Neural cell (in vitro differentiated cells): ENCODE results near the gene SV2C. TPM values are rescaled to one million over a fixed set of nuclear protein-coding genes. Genes with fewer than 3 reads are reported as not detected.
"Not testable (repeated sequence)": the region's sequence is repeated elsewhere in the genome, so short reads cannot be mapped to it uniquely, and the experiment has no call there.

Experiments
- H2AFZ ChIP-seq: fragments of 200-600, 300-800 bp; sonication (generic), shearing (Covaris generic); 2 replicates; pipeline ENCODE4 v1.6.0; 2014; ENCODE audit warnings: low read depth, mild to moderate bottlenecking, antibody characterized with exemption, low read length, moderate library complexity
- H3F3A ChIP-seq: fragments of 200-600 bp; shearing (Covaris generic); 2 replicates; pipeline ENCODE4 v1.6.1; 2016; ENCODE audit warnings: mild to moderate bottlenecking, moderate library complexity, mixed read lengths, antibody characterized with exemption, low read length; ENCODE audit not compliant: insufficient read depth, poor library complexity, severe bottlenecking
- H3K27ac ChIP-seq: fragments of 200-600, 300-800 bp; sonication (generic), shearing (Covaris generic); 2 replicates; pipeline ENCODE4 v1.5.1; 2014; ENCODE audit warnings: mild to moderate bottlenecking, low read length, moderate library complexity
- H3K27me3 ChIP-seq: fragments of 300-800, 200-600 bp; sonication (generic), shearing (Covaris generic); 2 replicates; pipeline ENCODE4 v1.6.0; 2014; ENCODE audit warnings: mild to moderate bottlenecking, low read depth, low read length, moderate library complexity; ENCODE audit not compliant: insufficient read depth
- H3K36me3 ChIP-seq: fragments of 300-800, 200-600 bp; sonication (generic), shearing (Covaris generic); 2 replicates; pipeline ENCODE4 v1.5.1; 2014; ENCODE audit warnings: mild to moderate bottlenecking, antibody characterized with exemption, low read length, moderate library complexity; ENCODE audit not compliant: insufficient read depth
- H3K4me2 ChIP-seq: fragments of 300-800, 200-600 bp; sonication (generic), shearing (Covaris generic); 2 replicates; pipeline ENCODE4 v1.6.0; 2014; ENCODE audit warnings: mild to moderate bottlenecking, low read length
- H3K4me3 ChIP-seq: fragments of 300-800, 200-600 bp; sonication (generic), shearing (Covaris generic); 2 replicates; pipeline ENCODE4 v1.5.1; 2014; ENCODE audit warnings: mild to moderate bottlenecking, low read length, moderate library complexity
- H3K79me2 ChIP-seq: fragments of 200-600 bp; shearing (Covaris generic); replicated peaks from 2 replicates; pipeline ENCODE4 v1.6.0; 2014; ENCODE audit warnings: mild to moderate bottlenecking, low read length, moderate library complexity; ENCODE audit not compliant: insufficient read depth
- H3K9ac ChIP-seq: fragments of 300-800, 200-600 bp; sonication (generic), shearing (Covaris generic); 2 replicates; pipeline ENCODE4 v1.6.1; 2016; ENCODE audit warnings: mild to moderate bottlenecking, low read length, mixed read lengths
- H3K9me2 ChIP-seq: fragments of 200-600 bp; shearing (Covaris generic); 2 replicates; pipeline ENCODE4 v1.6.1; 2016; ENCODE audit warnings: mild to moderate bottlenecking, low read length, mixed read lengths; ENCODE audit not compliant: insufficient read depth
- H3K9me3 ChIP-seq: fragments of 200-600, 300-800 bp; sonication (generic), shearing (Covaris generic); 2 replicates; pipeline ENCODE4 v1.6.1; 2016; ENCODE audit warnings: mild to moderate bottlenecking, mixed run types, low read length, moderate library complexity, mixed read lengths
- H4K20me1 ChIP-seq: fragments of 200-600 bp; shearing (Covaris generic); 2 replicates; pipeline ENCODE4 v1.6.1; 2016; ENCODE audit warnings: mild to moderate bottlenecking, mixed run types; ENCODE audit not compliant: insufficient read depth
- EP300 ChIP-seq: fragments of 450-650 bp; conservative IDR thresholded peaks from 2 replicates; pipeline ENCODE4 v1.6.1; 2014; ENCODE audit warnings: antibody characterized with exemption, mild to moderate bottlenecking, moderate library complexity; ENCODE audit not compliant: poor library complexity, severe bottlenecking
- EZH2 ChIP-seq: fragments of 200-600, 300-800 bp; shearing (Covaris generic), sonication (generic); IDR thresholded peaks from 2 replicates; pipeline ENCODE4 v1.6.1; 2014; ENCODE audit warnings: antibody characterized with exemption, low read length, borderline replicate concordance, mild to moderate bottlenecking; ENCODE audit not compliant: insufficient read depth, poor library complexity, severe bottlenecking
- MXI1 ChIP-seq: fragments of 450-650 bp; conservative IDR thresholded peaks from 2 replicates; pipeline ENCODE4 v1.6.1; 2014; ENCODE audit warnings: antibody characterized with exemption, mild to moderate bottlenecking; ENCODE audit not compliant: poor library complexity, severe bottlenecking
- POLR2AphosphoS5 ChIP-seq: IDR thresholded peaks from 2 replicates; pipeline ENCODE4 v1.6.1; 2012
- RAD21 ChIP-seq: fragments of 450-650 bp; conservative IDR thresholded peaks from 2 replicates; pipeline ENCODE4 v1.6.1; 2014; ENCODE audit warnings: antibody characterized with exemption, mild to moderate bottlenecking, moderate library complexity
- SMC3 ChIP-seq: fragments of 450-650 bp; conservative IDR thresholded peaks from 2 replicates; pipeline ENCODE4 v1.6.1; 2014; ENCODE audit warnings: antibody characterized with exemption, mild to moderate bottlenecking, moderate library complexity; ENCODE audit not compliant: poor library complexity
- TAF1 ChIP-seq: IDR thresholded peaks from 2 replicates; pipeline ENCODE4 v1.6.1; 2012; ENCODE audit warnings: low read depth
- polyA minus RNA-seq: library from RNA; depleted of rRNA, polyadenylated mRNA; stranded (reverse); fragments of >200 nt; gene quantifications from 2 replicates; pipeline ENCODE4 v1.2.3, GENCODE V29; 2014
- polyA plus RNA-seq: library from polyadenylated mRNA; depleted of rRNA; stranded (reverse); fragments of >200 nt; gene quantifications from 2 replicates; pipeline ENCODE4 v1.2.3, GENCODE V29; 2014
- TF ChIP-seq, protein P1 (sequence below): IDR thresholded peaks from 2 replicates; pipeline ENCODE4 v1.6.1; 2012; ENCODE audit warnings: borderline replicate concordance
- TF ChIP-seq, protein P2 (sequence below): fragments of 450-650 bp; IDR thresholded peaks from 2 replicates; pipeline ENCODE4 v1.5.1; 2014; ENCODE audit warnings: antibody characterized with exemption, mild to moderate bottlenecking, moderate library complexity; ENCODE audit not compliant: poor library complexity, severe bottlenecking

The SV2C gene, protein sequence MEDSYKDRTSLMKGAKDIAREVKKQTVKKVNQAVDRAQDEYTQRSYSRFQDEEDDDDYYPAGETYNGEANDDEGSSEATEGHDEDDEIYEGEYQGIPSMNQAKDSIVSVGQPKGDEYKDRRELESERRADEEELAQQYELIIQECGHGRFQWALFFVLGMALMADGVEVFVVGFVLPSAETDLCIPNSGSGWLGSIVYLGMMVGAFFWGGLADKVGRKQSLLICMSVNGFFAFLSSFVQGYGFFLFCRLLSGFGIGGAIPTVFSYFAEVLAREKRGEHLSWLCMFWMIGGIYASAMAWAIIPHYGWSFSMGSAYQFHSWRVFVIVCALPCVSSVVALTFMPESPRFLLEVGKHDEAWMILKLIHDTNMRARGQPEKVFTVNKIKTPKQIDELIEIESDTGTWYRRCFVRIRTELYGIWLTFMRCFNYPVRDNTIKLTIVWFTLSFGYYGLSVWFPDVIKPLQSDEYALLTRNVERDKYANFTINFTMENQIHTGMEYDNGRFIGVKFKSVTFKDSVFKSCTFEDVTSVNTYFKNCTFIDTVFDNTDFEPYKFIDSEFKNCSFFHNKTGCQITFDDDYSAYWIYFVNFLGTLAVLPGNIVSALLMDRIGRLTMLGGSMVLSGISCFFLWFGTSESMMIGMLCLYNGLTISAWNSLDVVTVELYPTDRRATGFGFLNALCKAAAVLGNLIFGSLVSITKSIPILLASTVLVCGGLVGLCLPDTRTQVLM
- polyA plus RNA-seq (0.45 and 0.88 TPM in 2 replicates), polyA minus RNA-seq (2.2 and 2.4 TPM in 2 replicates)

DNA sequence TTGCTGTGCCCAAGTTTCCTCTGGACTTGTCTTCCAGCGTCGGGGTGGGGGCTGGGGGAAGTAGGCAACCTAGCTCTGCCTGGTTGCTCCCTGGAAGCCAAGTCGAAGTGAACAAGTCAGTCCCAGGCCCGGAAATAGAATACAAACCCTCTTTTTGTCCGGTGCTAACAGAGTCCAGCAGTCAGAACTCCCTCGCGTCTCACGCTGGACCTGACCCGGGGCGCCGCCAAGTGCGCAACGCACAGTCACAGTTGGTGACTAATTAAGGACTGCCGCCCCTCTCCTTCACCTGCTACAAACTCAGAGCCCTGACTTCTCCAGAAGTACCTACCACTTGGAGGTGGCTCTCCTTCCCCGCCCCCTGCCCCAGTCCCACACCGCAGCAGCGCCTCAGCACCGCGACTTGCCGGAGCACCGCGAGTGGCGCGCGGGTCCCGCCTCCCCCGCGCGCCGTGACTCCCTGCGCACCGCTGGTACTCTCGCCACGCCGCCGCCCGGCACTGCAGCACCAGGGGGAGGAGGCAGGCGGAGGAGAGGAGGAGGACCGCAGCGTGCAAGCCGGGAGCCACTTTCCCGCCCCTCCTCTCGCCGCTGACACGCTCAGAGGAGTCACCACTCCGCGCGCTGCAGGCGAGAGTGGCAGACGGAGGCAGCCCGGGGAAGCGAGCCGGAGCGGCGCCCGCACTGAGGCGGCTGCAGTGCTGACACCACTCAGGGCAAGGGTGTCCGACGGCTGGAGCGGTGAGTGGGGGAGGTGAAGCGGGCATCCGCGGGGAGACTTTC is at the start of gene SV2C:
Gene SV2C, plus strand, starts transcription at position 612 of the 783 bp plus-strand sequence. CDS start 48,368 bp downstream, outside the sequence.
- Histone ChIP-seq H3K36me3 (no peaks in the 10 kb centered on the region), H4K20me1 (no peaks in the 10 kb centered on the region), H3K79me2 (no peaks in the 10 kb centered on the region), H3K27ac (peak within 1 kb of the TSS; percentile 50), H2AFZ (no peak within 1 kb of the TSS), H3F3A (no peaks in the 10 kb centered on the region), H3K9me3 (no peaks in the 10 kb centered on the region), H3K9ac (peak within 1 kb of the TSS; percentile 71), H3K4me2 (peak within 1 kb of the TSS; percentile 70), H3K4me3 (peak within 1 kb of the TSS; percentile 70), H3K9me2 (no peaks in the 10 kb centered on the region), H3K27me3 (peaks cover 67% of the 10 kb centered on the region)
- TF ChIP-seq MXI1 (peak; percentile 49), TAF1 (no peak), RAD21 (peak; percentile 9), POLR2AphosphoS5 (peak; percentile 69), SMC3 (peak; percentile 26), EP300 (peak; percentile 13)

DNA sequence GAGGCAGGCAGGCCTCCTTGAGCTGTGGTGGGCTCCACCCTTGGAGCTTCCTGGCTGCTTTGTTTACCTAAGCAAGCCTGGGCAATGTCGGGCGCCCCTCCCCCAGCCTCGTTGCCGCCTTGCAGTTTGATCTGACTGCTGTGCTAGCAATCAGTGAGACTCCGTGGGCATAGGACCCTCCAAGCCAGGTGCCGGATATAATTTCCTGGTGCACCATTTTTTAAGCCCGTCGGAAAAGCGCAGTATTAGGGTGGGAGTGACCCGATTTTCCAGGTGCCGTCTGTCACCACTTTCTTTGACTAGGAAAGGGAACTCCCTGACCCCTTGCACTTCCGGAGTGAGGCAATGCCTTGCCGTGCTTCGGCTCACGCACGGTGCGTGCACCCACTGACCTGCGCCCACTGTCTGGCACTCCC is 45.4 kb upstream of the SV2C start:
- H3K9me3 ChIP-seq, H2AFZ ChIP-seq, H3K4me3 ChIP-seq, H3K9ac ChIP-seq, H3K4me2 ChIP-seq, H4K20me1 ChIP-seq, H3K36me3 ChIP-seq, H3K27ac ChIP-seq, H3K27me3 ChIP-seq, H3F3A ChIP-seq, H3K9me2 ChIP-seq, H3K79me2 ChIP-seq: not testable (repeated sequence)

DNA sequence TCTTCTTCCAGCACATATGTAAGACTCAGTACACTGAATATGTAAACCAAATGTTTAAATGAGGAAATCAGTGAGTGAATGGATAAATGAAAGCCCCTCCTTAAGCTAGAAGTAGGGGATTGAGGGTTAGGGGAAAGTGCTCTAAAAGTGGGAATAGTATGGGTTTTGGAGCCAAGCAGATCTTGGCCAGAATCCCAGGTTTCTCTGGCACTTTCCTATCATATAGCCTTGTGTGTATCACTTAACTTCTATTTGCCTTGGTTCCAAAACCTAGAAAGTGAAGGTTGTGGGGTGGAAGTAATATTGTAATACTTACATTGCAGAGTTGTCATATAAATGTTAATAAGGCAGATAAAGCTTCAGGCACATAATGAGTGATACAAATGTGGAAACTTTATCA is 45.0 kb upstream of the SV2C start:
- Histone ChIP-seq H3K4me2 (no peak overlapping the region), H3K27ac (no peak overlapping the region), H3K27me3 (no peaks in the 10 kb centered on the region), H2AFZ (no peak overlapping the region), H3K4me3 (no peak overlapping the region), H3F3A (no peaks in the 10 kb centered on the region), H3K9me2 (no peaks in the 10 kb centered on the region), H3K36me3 (no peaks in the 10 kb centered on the region), H3K79me2 (no peaks in the 10 kb centered on the region), H3K9me3 (no peaks in the 10 kb centered on the region), H4K20me1 (no peaks in the 10 kb centered on the region), H3K9ac (no peak overlapping the region)
- TF ChIP-seq RAD21 (no peak), POLR2AphosphoS5 (no peak), EP300 (no peak), SMC3 (no peak), TAF1 (no peak), EZH2 (no peak), MXI1 (no peak)
- TF ChIP-seq, protein P1, sequence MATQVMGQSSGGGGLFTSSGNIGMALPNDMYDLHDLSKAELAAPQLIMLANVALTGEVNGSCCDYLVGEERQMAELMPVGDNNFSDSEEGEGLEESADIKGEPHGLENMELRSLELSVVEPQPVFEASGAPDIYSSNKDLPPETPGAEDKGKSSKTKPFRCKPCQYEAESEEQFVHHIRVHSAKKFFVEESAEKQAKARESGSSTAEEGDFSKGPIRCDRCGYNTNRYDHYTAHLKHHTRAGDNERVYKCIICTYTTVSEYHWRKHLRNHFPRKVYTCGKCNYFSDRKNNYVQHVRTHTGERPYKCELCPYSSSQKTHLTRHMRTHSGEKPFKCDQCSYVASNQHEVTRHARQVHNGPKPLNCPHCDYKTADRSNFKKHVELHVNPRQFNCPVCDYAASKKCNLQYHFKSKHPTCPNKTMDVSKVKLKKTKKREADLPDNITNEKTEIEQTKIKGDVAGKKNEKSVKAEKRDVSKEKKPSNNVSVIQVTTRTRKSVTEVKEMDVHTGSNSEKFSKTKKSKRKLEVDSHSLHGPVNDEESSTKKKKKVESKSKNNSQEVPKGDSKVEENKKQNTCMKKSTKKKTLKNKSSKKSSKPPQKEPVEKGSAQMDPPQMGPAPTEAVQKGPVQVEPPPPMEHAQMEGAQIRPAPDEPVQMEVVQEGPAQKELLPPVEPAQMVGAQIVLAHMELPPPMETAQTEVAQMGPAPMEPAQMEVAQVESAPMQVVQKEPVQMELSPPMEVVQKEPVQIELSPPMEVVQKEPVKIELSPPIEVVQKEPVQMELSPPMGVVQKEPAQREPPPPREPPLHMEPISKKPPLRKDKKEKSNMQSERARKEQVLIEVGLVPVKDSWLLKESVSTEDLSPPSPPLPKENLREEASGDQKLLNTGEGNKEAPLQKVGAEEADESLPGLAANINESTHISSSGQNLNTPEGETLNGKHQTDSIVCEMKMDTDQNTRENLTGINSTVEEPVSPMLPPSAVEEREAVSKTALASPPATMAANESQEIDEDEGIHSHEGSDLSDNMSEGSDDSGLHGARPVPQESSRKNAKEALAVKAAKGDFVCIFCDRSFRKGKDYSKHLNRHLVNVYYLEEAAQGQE, result no peak
- TF ChIP-seq, protein P2, sequence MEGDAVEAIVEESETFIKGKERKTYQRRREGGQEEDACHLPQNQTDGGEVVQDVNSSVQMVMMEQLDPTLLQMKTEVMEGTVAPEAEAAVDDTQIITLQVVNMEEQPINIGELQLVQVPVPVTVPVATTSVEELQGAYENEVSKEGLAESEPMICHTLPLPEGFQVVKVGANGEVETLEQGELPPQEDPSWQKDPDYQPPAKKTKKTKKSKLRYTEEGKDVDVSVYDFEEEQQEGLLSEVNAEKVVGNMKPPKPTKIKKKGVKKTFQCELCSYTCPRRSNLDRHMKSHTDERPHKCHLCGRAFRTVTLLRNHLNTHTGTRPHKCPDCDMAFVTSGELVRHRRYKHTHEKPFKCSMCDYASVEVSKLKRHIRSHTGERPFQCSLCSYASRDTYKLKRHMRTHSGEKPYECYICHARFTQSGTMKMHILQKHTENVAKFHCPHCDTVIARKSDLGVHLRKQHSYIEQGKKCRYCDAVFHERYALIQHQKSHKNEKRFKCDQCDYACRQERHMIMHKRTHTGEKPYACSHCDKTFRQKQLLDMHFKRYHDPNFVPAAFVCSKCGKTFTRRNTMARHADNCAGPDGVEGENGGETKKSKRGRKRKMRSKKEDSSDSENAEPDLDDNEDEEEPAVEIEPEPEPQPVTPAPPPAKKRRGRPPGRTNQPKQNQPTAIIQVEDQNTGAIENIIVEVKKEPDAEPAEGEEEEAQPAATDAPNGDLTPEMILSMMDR, result no peak
